Large intestine (tissue), 3 donors: ENCODE measurements around the gene SRSF6. TPM values are rescaled to one million over a fixed set of nuclear protein-coding genes. Genes with fewer than 3 reads are reported as not detected.
"Not testable (repeated sequence)": the region's sequence is repeated elsewhere in the genome, so short reads cannot be mapped to it uniquely, and the experiment has no call there.

Experiments
- DNase-seq, 2 donors: peaks; one replicate each; pipeline versions ENCODE4 v3.0.0 to v3.0.0-alpha.2; 2013
- H3K27ac ChIP-seq: one replicate; pipeline ENCODE4 v1.5.1; 2013; ENCODE audit warnings: low read length
- H3K27me3 ChIP-seq: 2 replicates; pipeline ENCODE4 v1.6.1; 2013; ENCODE audit warnings: low read length; ENCODE audit not compliant: control insufficient read depth, insufficient read depth
- H3K36me3 ChIP-seq: 2 replicates; pipeline ENCODE4 v1.6.1; 2013; ENCODE audit warnings: low read length; ENCODE audit not compliant: control insufficient read depth, insufficient read depth
- H3K4me1 ChIP-seq: one replicate; pipeline ENCODE4 v1.6.1; 2013; ENCODE audit warnings: low read length; ENCODE audit not compliant: control insufficient read depth, insufficient read depth
- H3K4me3 ChIP-seq: one replicate; pipeline ENCODE4 v1.5.1; 2013; ENCODE audit warnings: low read length
- H3K9me3 ChIP-seq: one replicate; pipeline ENCODE4 v1.6.1; 2013; ENCODE audit warnings: mild to moderate bottlenecking, low read depth, low read length, moderate library complexity; ENCODE audit not compliant: control insufficient read depth
- whole genome bisulfite sequencing: methylation state at CpG from one replicate; pipeline ENCODE4 v1.1.5; 2013; ENCODE audit warnings: low lambda C conversion rate; ENCODE audit not compliant: insufficient coverage; 5-methylcytosine and 5-hydroxymethylcytosine counted together
- polyA plus RNA-seq: library from polyadenylated mRNA; unstranded; fragments of 120-200 nt; gene quantifications from one replicate; pipeline ENCODE4 v1.2.1, GENCODE V29; 2013

Gene SRSF6
- polyA plus RNA-seq, 1 donor: 222 TPM

- H3K27me3 ChIP-seq, H3K4me3 ChIP-seq, DNase-seq, H3K27ac ChIP-seq, H3K9me3 ChIP-seq, H3K36me3 ChIP-seq, H3K4me1 ChIP-seq: not testable (repeated sequence)
- no CpG with 5 or more reads among the region's 4 CpGs for WGBS
These were observed 9.3 kb upstream of the SRSF6 start for GRCh38 chr20:43448431-43448747.

- peak; percentile 18 to 23 for DNase-seq
- Histone ChIP-seq H3K36me3 (no peaks in the 10 kb centered on the region), H3K4me3 (no peak overlapping the region), H3K4me1 (no peaks in the 10 kb centered on the region), H3K9me3 (no peaks in the 10 kb centered on the region), H3K27me3 (peaks cover 3% of the 10 kb centered on the region), H3K27ac (no peak overlapping the region)
- WGBS: no CpG with 5 or more reads among the region's 9 CpGs
These were observed 8.8 kb upstream of the SRSF6 start for GRCh38 chr20:43448748-43449535.

DNA sequence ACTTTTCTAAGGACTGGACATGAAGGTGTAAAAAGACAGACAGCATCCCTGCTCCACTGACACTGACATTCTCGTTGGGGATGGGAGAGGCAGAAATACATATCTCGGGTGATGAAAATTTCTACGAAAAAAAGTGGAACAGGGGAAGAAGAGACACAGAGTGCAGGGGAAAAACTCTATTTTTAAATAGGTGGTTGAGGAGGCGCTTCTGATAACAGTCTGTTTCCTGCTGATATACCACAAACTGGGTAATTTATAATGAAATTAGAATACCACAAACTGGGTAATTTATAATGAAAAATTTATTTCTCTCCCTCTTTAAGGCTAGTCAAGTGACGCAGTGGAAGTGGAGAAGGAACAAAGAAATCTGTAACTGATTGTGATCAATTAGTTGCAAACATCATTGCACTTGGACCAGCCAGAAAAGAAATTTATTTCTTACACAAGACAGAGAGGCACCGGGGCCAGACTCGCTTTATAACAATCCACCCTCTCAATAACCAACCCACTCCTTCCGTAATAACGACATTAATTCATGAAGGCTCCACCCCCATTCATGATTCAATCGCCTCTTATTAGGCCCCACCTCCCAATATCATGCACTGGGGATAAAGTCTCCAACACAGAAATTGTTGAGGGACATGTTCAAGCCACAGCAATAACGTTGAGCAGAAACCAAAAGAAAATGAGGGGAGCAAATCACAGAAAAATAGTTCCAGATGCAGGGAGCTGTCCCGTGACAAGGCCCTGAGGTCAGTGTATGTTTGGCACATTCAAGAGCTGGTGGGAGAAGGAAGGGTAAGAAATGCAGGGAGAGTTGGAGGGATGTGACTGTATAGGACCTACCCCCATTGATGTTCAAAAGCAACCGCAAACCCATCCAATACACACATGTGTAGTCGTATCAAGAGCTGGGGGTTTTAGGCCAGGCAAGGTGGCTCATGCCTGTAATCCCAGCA, 6.6 kb upstream of the SRSF6 start:
- 62% methylated on average over 4 of the region's 14 CpGs for whole genome bisulfite sequencing
- Histone ChIP-seq H3K4me1 (no peaks in the 10 kb centered on the region), H3K4me3 (no peak overlapping the region), H3K27me3 (peaks cover 3% of the 10 kb centered on the region), H3K9me3 (no peaks in the 10 kb centered on the region), H3K36me3 (no peaks in the 10 kb centered on the region), H3K27ac (no peak overlapping the region)
- no peak for DNase-seq

- no peaks in the 10 kb centered on the region for H3K9me3 ChIP-seq
These were observed 5.1 kb upstream of the SRSF6 start for GRCh38 chr20:43452404-43453126.

GRCh38 chr20:43456252-43456651, 1.4 kb upstream of the SRSF6 start:
- H3K27ac ChIP-seq, H3K9me3 ChIP-seq, H3K27me3 ChIP-seq, H3K4me1 ChIP-seq, DNase-seq, H3K4me3 ChIP-seq: not testable (repeated sequence)
- WGBS: no CpG with 5 or more reads among the region's 8 CpGs
- peaks cover 22% of the 10 kb centered on the region for H3K36me3 ChIP-seq

More at GRCh38 chr20:43452404-43453126, 5.1 kb upstream of the SRSF6 start:
- H3K4me1 ChIP-seq: peaks cover 4% of the 10 kb centered on the region
- DNase-seq: no peak
- WGBS: 90% methylated on average over 3 of the region's 15 CpGs
- H3K4me3 ChIP-seq: no peak overlapping the region
- H3K27ac ChIP-seq: no peak overlapping the region
- no peaks in the 10 kb centered on the region for H3K36me3 ChIP-seq
- peaks cover 3% of the 10 kb centered on the region for H3K27me3 ChIP-seq

DNA sequence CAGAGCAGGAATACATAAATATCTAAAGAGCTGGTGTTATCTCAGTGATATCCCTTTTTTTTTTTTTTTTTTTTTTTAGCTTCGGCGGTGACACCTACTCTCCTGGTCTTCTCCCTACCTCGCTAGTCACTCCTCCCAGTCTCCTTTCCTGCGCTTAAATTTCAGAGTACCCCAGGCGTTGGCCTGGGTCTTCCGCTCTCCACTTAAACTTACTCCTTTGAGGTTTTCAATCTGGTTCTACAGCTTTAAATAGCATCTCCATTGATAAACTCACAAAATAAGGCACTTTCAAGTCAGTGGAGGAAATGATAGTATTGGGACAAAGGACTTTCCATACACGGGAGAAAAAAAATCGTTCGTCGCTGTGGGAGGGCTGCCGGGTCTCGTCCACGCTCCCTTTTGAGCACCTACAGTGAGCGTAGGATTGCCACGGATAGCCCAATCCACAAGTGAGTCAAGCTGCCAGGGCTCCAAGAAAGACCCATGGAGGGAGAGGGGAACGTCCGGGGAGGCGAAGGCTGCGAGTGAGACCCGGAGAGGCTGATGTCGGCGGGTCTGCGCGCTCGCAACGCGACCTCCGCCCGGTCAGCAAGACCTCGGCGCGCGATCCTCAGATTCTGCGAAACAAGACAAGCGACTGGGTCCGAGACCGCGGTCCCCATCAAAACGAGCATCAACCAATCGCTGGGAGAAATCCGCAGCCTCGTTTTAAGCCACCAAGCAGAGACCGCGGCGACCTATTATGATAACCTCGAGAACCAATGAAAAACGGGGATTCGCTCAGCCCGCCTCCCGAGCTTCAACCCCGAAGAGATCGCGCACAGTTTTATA, 672 bp upstream of the SRSF6 start:
- Histone ChIP-seq H3K4me1 (peaks cover 6% of the 10 kb centered on the region), H3K27me3 (no peaks in the 10 kb centered on the region), H3K36me3 (peaks cover 26% of the 10 kb centered on the region), H3K4me3 (peak overlapping the region; percentile 96), H3K9me3 (no peaks in the 10 kb centered on the region), H3K27ac (peak overlapping the region; percentile 99)
- DNase-seq: peak; percentile 93 to 97
- no CpG with 5 or more reads among the region's 53 CpGs for WGBS

DNA sequence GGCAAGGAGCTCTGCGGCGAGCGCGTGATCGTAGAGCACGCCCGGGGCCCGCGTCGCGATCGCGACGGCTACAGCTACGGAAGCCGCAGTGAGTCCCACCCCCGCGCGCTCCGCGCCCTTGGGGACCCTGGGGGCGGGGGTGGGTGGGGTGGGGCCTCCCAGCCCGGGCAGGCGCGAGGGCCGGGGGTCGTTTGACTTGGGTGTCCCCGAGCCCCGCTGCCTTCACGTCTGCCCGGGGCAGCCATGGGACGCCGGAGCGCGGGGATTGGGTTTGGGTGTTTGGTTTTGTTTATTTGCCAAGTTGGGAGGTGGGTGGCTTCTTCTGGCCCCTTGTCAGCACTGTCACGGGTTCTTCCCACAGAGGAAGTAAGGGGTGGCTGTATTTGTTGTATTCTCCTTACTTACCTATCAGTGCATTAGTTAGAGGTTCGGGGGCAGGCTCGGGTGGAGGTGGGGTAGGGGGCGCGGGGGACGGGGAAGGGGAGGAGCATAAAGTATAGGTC, 777 bp downstream of the SRSF6 start:
- DNase-seq: no peak

DNA sequence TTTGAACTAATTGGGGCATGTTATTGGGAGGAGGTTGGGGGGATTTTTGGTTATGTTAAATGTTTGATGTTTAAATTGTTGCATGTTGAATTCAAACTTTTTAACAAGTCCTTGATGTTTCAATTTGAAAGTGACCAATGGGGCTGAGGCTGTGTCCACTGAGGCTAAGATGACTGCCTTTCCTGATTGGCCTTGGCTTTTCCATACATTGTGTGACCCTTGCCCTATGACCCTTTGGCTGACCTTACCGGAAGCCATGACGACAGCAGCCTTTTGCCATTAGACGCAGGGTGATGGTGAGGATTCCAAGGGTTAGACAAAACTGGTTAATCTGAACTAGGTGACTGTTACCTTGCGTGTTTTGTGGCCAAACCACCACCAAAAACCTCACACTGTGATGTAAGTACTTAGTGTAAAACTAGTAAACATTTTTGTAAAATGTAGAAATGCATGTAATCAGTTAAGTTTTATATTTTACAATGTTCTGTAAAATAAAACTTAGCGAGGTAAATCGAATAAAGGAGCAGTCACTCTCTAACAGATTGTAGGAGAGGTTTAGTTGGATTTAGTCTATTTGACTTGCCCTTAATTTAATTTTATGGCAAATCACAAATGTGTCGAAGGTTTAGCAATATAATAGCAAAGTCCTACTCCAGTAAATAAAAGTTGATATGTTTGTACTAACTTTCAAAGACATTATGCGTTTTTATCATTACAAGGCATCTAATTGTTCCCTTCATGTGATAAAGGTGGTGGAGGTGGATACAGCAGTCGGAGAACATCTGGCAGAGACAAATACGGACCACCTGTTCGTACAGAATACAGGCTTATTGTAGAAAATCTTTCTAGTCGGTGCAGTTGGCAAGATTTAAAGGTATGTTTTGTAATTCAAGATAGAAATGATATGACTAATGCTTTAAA, 1.6 kb downstream of the SRSF6 start:
- Histone ChIP-seq H3K4me1 (peaks cover 6% of the 10 kb centered on the region), H3K4me3 (peak overlapping the region; percentile 96), H3K9me3 (no peaks in the 10 kb centered on the region), H3K27ac (no peak overlapping the region), H3K36me3 (peaks cover 46% of the 10 kb centered on the region), H3K27me3 (no peaks in the 10 kb centered on the region)
- 67% methylated on average over 1 of the region's 12 CpGs for WGBS
- DNase-seq: peak in 1 of 2 donors; percentile 25

More for the DNA sequence above, 777 bp downstream of the SRSF6 start:
- Histone ChIP-seq H3K4me1 (peaks cover 6% of the 10 kb centered on the region), H3K27ac (peak overlapping the region; percentile 99), H3K27me3 (no peaks in the 10 kb centered on the region), H3K4me3 (peak overlapping the region; percentile 96), H3K9me3 (no peaks in the 10 kb centered on the region), H3K36me3 (peaks cover 39% of the 10 kb centered on the region)
- WGBS: no CpG with 5 or more reads among the region's 41 CpGs
